DND-41 (cell line): ENCODE results near the gene SNCAIP.

Experiments used
- EZH2 ChIP-seq: IDR thresholded peaks from 3 replicates; pipeline ENCODE4 v1.6.1; 2012; ENCODE audit warnings: borderline replicate concordance, low read depth, mild to moderate bottlenecking, moderate library complexity, low read length, inconsistent platforms; ENCODE audit not compliant: severe bottlenecking
- TF ChIP-seq, protein P1 (sequence below): IDR thresholded peaks from 2 replicates; pipeline ENCODE4 v1.5.1; 2012; ENCODE audit warnings: borderline replicate concordance, low read length, moderate library complexity, mild to moderate bottlenecking; ENCODE audit not compliant: poor library complexity, severe bottlenecking; ENCODE audit errors: extremely low read depth

DNA sequence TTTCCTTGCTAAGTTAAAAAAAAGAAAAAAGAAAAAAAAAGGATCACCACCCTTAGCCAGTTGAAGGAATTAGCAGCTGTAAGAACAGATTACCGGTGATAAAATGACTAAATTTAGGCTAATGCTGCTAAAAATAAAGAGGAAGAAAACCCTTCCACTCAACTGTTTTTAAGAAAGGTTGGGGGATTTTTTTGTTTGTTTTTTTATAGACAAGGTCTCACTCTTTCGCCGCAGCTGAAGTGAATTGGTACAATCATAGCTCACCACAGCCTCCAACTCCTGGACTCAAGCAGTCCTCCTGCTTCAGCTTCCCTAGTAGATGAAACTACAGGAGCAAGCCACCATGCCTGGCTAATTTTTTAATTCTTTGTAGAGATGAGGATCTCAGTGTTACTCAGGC lies 101.7 kb downstream of the SNCAIP start:
- TF ChIP-seq, protein P1, sequence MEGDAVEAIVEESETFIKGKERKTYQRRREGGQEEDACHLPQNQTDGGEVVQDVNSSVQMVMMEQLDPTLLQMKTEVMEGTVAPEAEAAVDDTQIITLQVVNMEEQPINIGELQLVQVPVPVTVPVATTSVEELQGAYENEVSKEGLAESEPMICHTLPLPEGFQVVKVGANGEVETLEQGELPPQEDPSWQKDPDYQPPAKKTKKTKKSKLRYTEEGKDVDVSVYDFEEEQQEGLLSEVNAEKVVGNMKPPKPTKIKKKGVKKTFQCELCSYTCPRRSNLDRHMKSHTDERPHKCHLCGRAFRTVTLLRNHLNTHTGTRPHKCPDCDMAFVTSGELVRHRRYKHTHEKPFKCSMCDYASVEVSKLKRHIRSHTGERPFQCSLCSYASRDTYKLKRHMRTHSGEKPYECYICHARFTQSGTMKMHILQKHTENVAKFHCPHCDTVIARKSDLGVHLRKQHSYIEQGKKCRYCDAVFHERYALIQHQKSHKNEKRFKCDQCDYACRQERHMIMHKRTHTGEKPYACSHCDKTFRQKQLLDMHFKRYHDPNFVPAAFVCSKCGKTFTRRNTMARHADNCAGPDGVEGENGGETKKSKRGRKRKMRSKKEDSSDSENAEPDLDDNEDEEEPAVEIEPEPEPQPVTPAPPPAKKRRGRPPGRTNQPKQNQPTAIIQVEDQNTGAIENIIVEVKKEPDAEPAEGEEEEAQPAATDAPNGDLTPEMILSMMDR = no peak
- no peak for TF ChIP-seq EZH2
